GM19438 (cell line): ENCODE results near the gene CAMK4.

Experiments
- ATAC-seq: cut with Tn5 transposase; IDR thresholded peaks from one replicate; pipeline ENCODE4 v1.9.1; 2021; ENCODE audit warnings: low read depth; ENCODE audit not compliant: unreplicated experiment

The CAMK4 gene

GRCh38 chr5:111228520-111229220, 4.5 kb downstream of the CAMK4 start:
- no peak for ATAC-seq

- no peak for ATAC-seq
Observed at GRCh38 chr5:111229221-111229835, 5.1 kb downstream of the CAMK4 start.

- no peak for ATAC-seq
Observed at GRCh38 chr5:111229871-111230810, 6.0 kb downstream of the CAMK4 start.

- no peak for ATAC-seq
Observed at GRCh38 chr5:111231119-111231518, 6.9 kb downstream of the CAMK4 start.

GRCh38 chr5:111232311-111233051, 8.3 kb downstream of the CAMK4 start:
- ATAC-seq: no peak

GRCh38 chr5:111233052-111233374, 8.8 kb downstream of the CAMK4 start:
- ATAC-seq: no peak

GRCh38 chr5:111234125-111234524, 9.9 kb downstream of the CAMK4 start:
- ATAC-seq: no peak

GRCh38 chr5:111235635-111236034, 11.5 kb downstream of the CAMK4 start:
- ATAC-seq: no peak

GRCh38 chr5:111236348-111236747, 12.2 kb downstream of the CAMK4 start:
- no peak for ATAC-seq

- no peak for ATAC-seq
Observed at GRCh38 chr5:111236995-111237394, 12.8 kb downstream of the CAMK4 start.

- no peak for ATAC-seq
Observed at GRCh38 chr5:111237470-111237869, 13.3 kb downstream of the CAMK4 start.

GRCh38 chr5:111238431-111239225, 14.4 kb downstream of the CAMK4 start:
- ATAC-seq: no peak

GRCh38 chr5:111241696-111242095, 17.5 kb downstream of the CAMK4 start:
- no peak for ATAC-seq

GRCh38 chr5:111242606-111243005, 18.4 kb downstream of the CAMK4 start:
- no peak for ATAC-seq

GRCh38 chr5:111243318-111243717, 19.1 kb downstream of the CAMK4 start:
- no peak for ATAC-seq

GRCh38 chr5:111245654-111246053, 21.5 kb downstream of the CAMK4 start:
- ATAC-seq: no peak

- ATAC-seq: no peak
Observed at GRCh38 chr5:111246459-111246858, 22.3 kb downstream of the CAMK4 start.

- ATAC-seq: no peak
Observed at GRCh38 chr5:111248571-111248970, 24.4 kb downstream of the CAMK4 start.

- no peak for ATAC-seq
Observed at GRCh38 chr5:111251921-111252320, 27.7 kb downstream of the CAMK4 start.
